OCI-LY1 (cell line): Measurements from ENCODE around the gene SLC24A4.

ENCODE experiments used
- H2AFZ ChIP-seq: fragments of 200-600 bp; sonication (generic), shearing (Covaris generic); 2 replicates; pipeline ENCODE4 v1.6.0; 2014; ENCODE audit warnings: antibody characterized with exemption, mild to moderate bottlenecking, low read length
- H3F3A ChIP-seq: fragments of 200-600 bp; sonication (generic), shearing (Covaris generic); 2 replicates; pipeline ENCODE4 v1.6.0; 2014; ENCODE audit warnings: mild to moderate bottlenecking, antibody characterized with exemption, low read length, moderate library complexity; ENCODE audit not compliant: insufficient read depth
- H3K27ac ChIP-seq: fragments of 200-600 bp; sonication (generic); 2 replicates; pipeline ENCODE4 v1.5.1; 2014; ENCODE audit warnings: low read length, mixed run types, mild to moderate bottlenecking, low read depth; ENCODE audit not compliant: poor library complexity, severe bottlenecking
- H3K27me3 ChIP-seq: fragments of 200-600 bp; sonication (generic); 2 replicates; pipeline ENCODE4 v1.6.0; 2014; ENCODE audit warnings: antibody characterized with exemption, mild to moderate bottlenecking, low read length, moderate library complexity; ENCODE audit not compliant: insufficient read depth
- H3K36me3 ChIP-seq: fragments of 200-600 bp; sonication (generic); 2 replicates; pipeline ENCODE4 v1.6.1; 2014; ENCODE audit warnings: mild to moderate bottlenecking, antibody characterized with exemption, low read length, moderate library complexity, mixed read lengths; ENCODE audit not compliant: insufficient read depth
- H3K4me1 ChIP-seq: fragments of 200-600 bp; sonication (generic); 2 replicates; pipeline ENCODE4 v1.5.1; 2014; ENCODE audit warnings: mild to moderate bottlenecking, low read length, moderate library complexity; ENCODE audit not compliant: insufficient read depth, severe bottlenecking
- H3K4me2 ChIP-seq: fragments of 200-600 bp; sonication (generic), shearing (Covaris generic); 2 replicates; pipeline ENCODE4 v1.6.1; 2014; ENCODE audit warnings: low read length
- H3K4me3 ChIP-seq: fragments of 200-600 bp; sonication (generic); 2 replicates; pipeline ENCODE4 v1.5.1; 2014; ENCODE audit warnings: low read length, low read depth, mild to moderate bottlenecking, mixed read lengths; ENCODE audit not compliant: poor library complexity, severe bottlenecking
- H3K79me2 ChIP-seq: fragments of 200-600 bp; shearing (Covaris generic); 2 replicates; pipeline ENCODE4 v1.6.1; 2016; ENCODE audit warnings: mixed run types, low read length, mixed read lengths; ENCODE audit not compliant: insufficient read depth
- H3K9ac ChIP-seq: fragments of 200-600 bp; sonication (generic), shearing (Covaris generic); 2 replicates; pipeline ENCODE4 v1.6.1; 2014; ENCODE audit warnings: mild to moderate bottlenecking, low read length, mixed read lengths
- H3K9me2 ChIP-seq: fragments of 200-600 bp; sonication (generic), shearing (Covaris generic); 2 replicates; pipeline ENCODE4 v1.6.1; 2014; ENCODE audit warnings: low read depth, mild to moderate bottlenecking, low read length, mixed read lengths
- H3K9me3 ChIP-seq: fragments of 200-600 bp; shearing (Covaris generic); 2 replicates; pipeline ENCODE4 v1.6.1; 2014; ENCODE audit warnings: low read length, mixed read lengths
- H4K20me1 ChIP-seq: fragments of 200-600 bp; sonication (generic), shearing (Covaris generic); 2 replicates; pipeline ENCODE4 v1.6.0; 2016; ENCODE audit warnings: mild to moderate bottlenecking, low read length; ENCODE audit not compliant: insufficient read depth
- EZH2 ChIP-seq: fragments of 200-600 bp; sonication (generic), shearing (Covaris generic); IDR thresholded peaks from 2 replicates; pipeline ENCODE4 v1.8.0; 2017; ENCODE audit warnings: borderline replicate concordance, mixed run types, mild to moderate bottlenecking, antibody characterized with exemption, low read length, moderate library complexity, mixed read lengths
- TF ChIP-seq, protein P1 (sequence below): fragments of 200-600 bp; sonication (generic), shearing (Covaris generic); IDR thresholded peaks from 2 replicates; pipeline ENCODE4 v1.5.1; 2017; ENCODE audit warnings: mild to moderate bottlenecking, antibody characterized with exemption, low read length, moderate library complexity, mixed read lengths

The SLC24A4 gene

DNA sequence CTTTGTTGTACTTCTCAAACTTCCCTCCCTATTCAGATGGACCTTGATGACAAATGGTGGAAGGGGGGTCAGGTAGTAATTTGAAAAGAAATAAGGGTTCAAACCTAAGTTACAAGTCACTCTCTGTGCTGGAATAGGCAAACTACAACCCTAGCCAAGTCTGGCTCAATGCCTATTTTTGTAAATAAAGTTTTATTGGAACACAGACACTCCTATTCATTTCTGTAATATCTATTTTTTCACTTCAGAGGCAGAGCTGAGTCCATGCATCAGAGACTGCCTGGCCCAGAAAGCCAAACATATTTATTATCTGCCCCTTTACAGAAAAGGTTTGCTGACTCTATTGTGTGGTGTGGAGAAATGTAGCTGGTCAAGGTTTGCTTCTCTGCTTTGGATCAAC lies 112.2 kb downstream of the SLC24A4 start:
- no peak for TF ChIP-seq EZH2
- TF ChIP-seq, protein P1, sequence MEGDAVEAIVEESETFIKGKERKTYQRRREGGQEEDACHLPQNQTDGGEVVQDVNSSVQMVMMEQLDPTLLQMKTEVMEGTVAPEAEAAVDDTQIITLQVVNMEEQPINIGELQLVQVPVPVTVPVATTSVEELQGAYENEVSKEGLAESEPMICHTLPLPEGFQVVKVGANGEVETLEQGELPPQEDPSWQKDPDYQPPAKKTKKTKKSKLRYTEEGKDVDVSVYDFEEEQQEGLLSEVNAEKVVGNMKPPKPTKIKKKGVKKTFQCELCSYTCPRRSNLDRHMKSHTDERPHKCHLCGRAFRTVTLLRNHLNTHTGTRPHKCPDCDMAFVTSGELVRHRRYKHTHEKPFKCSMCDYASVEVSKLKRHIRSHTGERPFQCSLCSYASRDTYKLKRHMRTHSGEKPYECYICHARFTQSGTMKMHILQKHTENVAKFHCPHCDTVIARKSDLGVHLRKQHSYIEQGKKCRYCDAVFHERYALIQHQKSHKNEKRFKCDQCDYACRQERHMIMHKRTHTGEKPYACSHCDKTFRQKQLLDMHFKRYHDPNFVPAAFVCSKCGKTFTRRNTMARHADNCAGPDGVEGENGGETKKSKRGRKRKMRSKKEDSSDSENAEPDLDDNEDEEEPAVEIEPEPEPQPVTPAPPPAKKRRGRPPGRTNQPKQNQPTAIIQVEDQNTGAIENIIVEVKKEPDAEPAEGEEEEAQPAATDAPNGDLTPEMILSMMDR: no peak
- Histone ChIP-seq H3K4me2 (no peak overlapping the region), H3K4me1 (no peaks in the 10 kb centered on the region), H4K20me1 (no peaks in the 10 kb centered on the region), H3F3A (no peaks in the 10 kb centered on the region), H3K9me2 (no peaks in the 10 kb centered on the region), H3K27me3 (no peaks in the 10 kb centered on the region), H2AFZ (no peak overlapping the region), H3K36me3 (no peaks in the 10 kb centered on the region), H3K79me2 (no peaks in the 10 kb centered on the region), H3K9me3 (no peaks in the 10 kb centered on the region), H3K9ac (no peak overlapping the region), H3K4me3 (no peak overlapping the region), H3K27ac (no peak overlapping the region)

DNA sequence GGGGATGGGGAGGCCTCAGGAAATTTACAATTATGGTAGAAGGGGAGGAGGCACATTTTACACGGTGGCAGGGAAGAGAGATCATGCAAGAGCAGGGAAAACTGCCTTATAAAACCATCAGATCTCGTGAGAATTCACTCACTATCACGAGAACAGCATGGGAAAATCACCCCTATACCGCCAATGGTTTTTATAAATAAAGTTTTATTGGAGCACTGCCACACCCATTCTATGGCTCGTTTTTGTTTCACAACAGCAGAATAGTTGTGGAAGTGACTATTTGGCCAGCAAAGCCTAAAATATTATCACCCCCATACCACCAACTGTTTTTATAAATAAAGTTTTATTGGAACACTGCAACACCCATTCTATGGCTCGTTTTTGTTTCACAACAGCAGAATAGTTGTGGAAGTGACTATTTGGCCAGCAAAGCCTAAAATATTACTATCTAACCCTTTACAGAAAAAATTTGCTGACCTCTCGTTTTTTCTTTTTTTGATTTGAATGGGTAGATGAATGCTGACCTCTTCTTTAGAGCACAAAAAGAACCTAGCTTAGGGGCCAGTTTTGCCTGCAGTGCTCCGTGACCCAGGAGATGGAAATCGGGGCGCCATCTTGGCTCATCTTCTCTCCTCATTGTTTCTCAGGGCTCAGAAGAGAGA lies 113.3 kb downstream of the SLC24A4 start:
- no peak overlapping the region for H3K27ac ChIP-seq
- H3K79me2 ChIP-seq: no peaks in the 10 kb centered on the region
- H3K4me3 ChIP-seq: no peak overlapping the region
- H3K9me2 ChIP-seq: no peaks in the 10 kb centered on the region
- no peaks in the 10 kb centered on the region for H3K36me3 ChIP-seq
- H3K9me3 ChIP-seq: no peaks in the 10 kb centered on the region
- H3F3A ChIP-seq: no peaks in the 10 kb centered on the region
- H4K20me1 ChIP-seq: no peaks in the 10 kb centered on the region
- no peaks in the 10 kb centered on the region for H3K27me3 ChIP-seq
- no peak overlapping the region for H2AFZ ChIP-seq
- no peak for TF ChIP-seq EZH2
- TF ChIP-seq, protein P1: no peak
- H3K4me1 ChIP-seq: no peaks in the 10 kb centered on the region
- H3K9ac ChIP-seq: no peak overlapping the region
- no peak overlapping the region for H3K4me2 ChIP-seq

DNA sequence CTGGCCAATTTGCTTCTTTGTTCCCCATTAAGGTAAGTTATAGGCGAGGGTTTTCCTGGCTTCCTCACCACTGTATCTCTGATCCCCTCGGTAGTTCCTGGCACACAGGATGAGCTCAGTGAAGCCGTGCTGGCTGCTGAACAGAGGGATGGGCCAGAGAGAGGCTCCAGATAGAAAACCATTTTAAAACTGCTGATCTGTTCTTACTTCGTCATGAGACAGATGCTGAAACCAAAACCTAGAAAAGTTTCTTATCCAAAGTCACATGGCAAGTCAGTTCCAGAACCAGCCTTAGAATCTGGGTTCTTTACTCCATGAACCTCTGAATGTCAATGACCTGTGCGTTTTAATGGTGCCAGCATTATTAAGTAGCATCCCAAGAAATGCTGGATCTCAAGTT lies 114.3 kb downstream of the SLC24A4 start:
- Histone ChIP-seq H3K9me2 (no peaks in the 10 kb centered on the region), H3F3A (no peaks in the 10 kb centered on the region), H3K9me3 (no peaks in the 10 kb centered on the region), H3K4me1 (no peaks in the 10 kb centered on the region), H3K36me3 (no peaks in the 10 kb centered on the region), H3K27me3 (no peaks in the 10 kb centered on the region), H3K4me3 (no peak overlapping the region), H3K4me2 (no peak overlapping the region), H3K79me2 (no peaks in the 10 kb centered on the region), H3K27ac (no peak overlapping the region), H3K9ac (no peak overlapping the region), H4K20me1 (no peaks in the 10 kb centered on the region), H2AFZ (no peak overlapping the region)
- TF ChIP-seq, protein P1: no peak
- no peak for TF ChIP-seq EZH2
